Fibroblast of peridontal ligament (primary cell): ENCODE results near the gene BLCAP.
"Not testable (repeated sequence)": the region's sequence is repeated elsewhere in the genome, so short reads cannot be mapped to it uniquely, and the experiment has no call there.

Experiments
- DNase-seq: peaks from one replicate; pipeline ENCODE4 v3.0.0-alpha.2; 2010; ENCODE audit errors: extremely low read depth

BLCAP gene

GRCh38 chr20:37484331-37484730 is 43.3 kb downstream of the BLCAP start:
- DNase-seq, result no peak

- DNase-seq, result no peak
Observed at GRCh38 chr20:37481610-37482009, 46.1 kb downstream of the BLCAP start.

- peak; percentile 12 for DNase-seq
Observed at GRCh38 chr20:37480919-37481318, 46.8 kb downstream of the BLCAP start.

GRCh38 chr20:37479925-37480691 is 47.6 kb downstream of the BLCAP start:
- DNase-seq, result no peak

- no peak for DNase-seq
Observed at GRCh38 chr20:37479266-37479665, 48.4 kb downstream of the BLCAP start.

- no peak for DNase-seq
Observed at GRCh38 chr20:37477041-37477440, 50.6 kb downstream of the BLCAP start.

GRCh38 chr20:37475252-37475651 is 52.4 kb downstream of the BLCAP start:
- no peak for DNase-seq

GRCh38 chr20:37474386-37474785 is 53.3 kb downstream of the BLCAP start:
- DNase-seq, result no peak

- DNase-seq, result no peak
Observed at GRCh38 chr20:37473249-37474000, 54.3 kb downstream of the BLCAP start.

- not testable (repeated sequence) for DNase-seq
Observed at GRCh38 chr20:37472435-37472834, 55.2 kb downstream of the BLCAP start.

- DNase-seq, result no peak
Observed at GRCh38 chr20:37471741-37472235, 55.9 kb downstream of the BLCAP start.

GRCh38 chr20:37470190-37470589 is 57.5 kb downstream of the BLCAP start:
- DNase-seq, result not testable (repeated sequence)

- no peak for DNase-seq
Observed at GRCh38 chr20:37469531-37469930, 58.1 kb downstream of the BLCAP start.

GRCh38 chr20:37468886-37469285 is 58.8 kb downstream of the BLCAP start:
- DNase-seq, result no peak
